ENCODE data around the gene LTN1. TPM values are rescaled to one million over a fixed set of nuclear protein-coding genes. Genes with fewer than 3 reads are reported as not detected.

Gene LTN1
- total RNA-seq, 1 experiment from 2014 or later = 27.1 TPM

DNA sequence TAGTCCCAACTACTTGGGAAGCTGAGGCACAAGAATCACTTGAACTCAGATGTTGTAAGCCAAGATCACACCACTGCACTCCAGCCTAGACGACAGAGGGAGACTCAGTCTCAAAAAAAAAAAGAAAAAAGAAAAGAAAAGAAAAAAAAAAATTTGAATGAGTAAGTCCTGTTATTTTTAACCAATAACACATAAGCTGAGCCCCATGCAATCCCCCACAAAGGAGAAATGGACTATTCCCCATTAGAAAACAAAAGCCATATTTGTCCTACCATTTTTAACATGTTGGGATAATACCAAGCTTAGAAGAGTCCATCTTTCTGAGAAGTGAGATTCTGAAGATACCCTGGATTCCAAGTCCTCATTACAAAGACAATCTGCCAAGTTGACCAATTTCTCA, 32.4 kb downstream of the LTN1 start:
- CTCF ChIA-PET = interaction anchor here (0.6 kb wide), 1 partner anchor 444 kb away, joined by 5 read pairs; no protein-coding TSS in a partner anchor
- Mint-ChIP-seq H3K36me3 (ENCODE audit: insufficient read depth, unreplicated experiment) (peaks cover 70% of the 10 kb centered on the region), H3K4me1 (ENCODE audit: insufficient read depth, unreplicated experiment) (no peaks in the 10 kb centered on the region), H3K4me3 (ENCODE audit: unreplicated experiment) (no peak overlapping the region), H3K27ac (ENCODE audit: low read depth, unreplicated experiment) (no peak overlapping the region), H3K9me3 (ENCODE audit: unreplicated experiment) (no peaks in the 10 kb centered on the region), H3K27me3 (ENCODE audit: insufficient read depth, unreplicated experiment) (no peaks in the 10 kb centered on the region)
- intact Hi-C loops (cut with micrococcal nuclease) = no loop called here
- no TSS peak for BruUV-seq (replicated peaks)
- TF ChIP-seq CTCF (IDR thresholded peaks at IDR 0.05; ENCODE audit: unreplicated experiment) = no peak
- no peak for DNase-seq (ENCODE audit: unreplicated experiment)
- POLR2A ChIA-PET = interaction anchor here (1.3 to 1.4 kb wide), 2 partner anchors 14 to 712 kb away, joined by 3 read pairs; no protein-coding TSS in a partner anchor

DNA sequence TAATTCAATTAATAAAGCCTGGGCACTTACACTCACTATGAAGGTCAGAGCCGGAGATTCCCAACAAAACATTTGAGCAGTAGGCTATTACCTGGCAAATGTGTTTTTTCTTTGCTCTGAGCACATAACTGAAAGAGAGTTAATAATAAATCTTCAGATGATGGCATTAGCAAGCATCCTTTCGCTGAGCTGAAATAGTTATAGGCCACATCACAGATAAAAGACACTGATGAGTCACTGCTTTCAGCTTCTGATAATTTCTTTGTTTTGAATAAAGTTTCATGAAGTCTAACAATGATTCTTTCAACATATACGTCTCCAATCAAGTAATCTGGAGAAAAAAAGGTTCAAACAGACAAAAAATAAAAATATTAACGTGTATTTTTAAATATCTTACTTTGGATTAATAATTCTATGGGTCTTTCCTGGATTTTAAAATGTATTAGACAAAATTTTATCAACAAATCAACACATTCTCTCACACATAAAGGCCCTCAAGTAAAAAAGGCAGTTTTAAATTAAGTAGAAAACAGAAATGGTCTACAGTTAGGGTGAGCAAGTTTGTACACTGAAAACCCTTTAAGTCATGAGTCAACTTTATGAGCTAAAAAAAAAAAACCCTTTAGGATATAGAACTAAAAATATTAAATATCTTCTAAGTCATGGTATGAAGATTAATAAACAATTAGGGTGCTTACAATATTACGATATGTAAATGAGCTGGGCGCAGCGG, 33.1 kb downstream of the LTN1 start:
- no TSS peak for BruUV-seq (replicated peaks)
- no peak overlapping the region for H3K4me3 Mint-ChIP-seq (ENCODE audit: unreplicated experiment)
- no peaks in the 10 kb centered on the region for H3K9me3 Mint-ChIP-seq (ENCODE audit: unreplicated experiment)
- intact Hi-C loops (cut with micrococcal nuclease) = no loop called here
- no peaks in the 10 kb centered on the region for H3K4me1 Mint-ChIP-seq (ENCODE audit: insufficient read depth, unreplicated experiment)
- H3K36me3 Mint-ChIP-seq (ENCODE audit: insufficient read depth, unreplicated experiment) = peaks cover 77% of the 10 kb centered on the region
- TF ChIP-seq CTCF (IDR thresholded peaks at IDR 0.05; ENCODE audit: unreplicated experiment) = no peak
- ChIA-PET CTCF (interaction anchor here (0.6 to 0.7 kb wide), 2 partner anchors 58 to 111 kb away, joined by 3 read pairs; no protein-coding TSS in a partner anchor), POLR2A (interaction anchor here (0.7 to 1.4 kb wide), 4 partner anchors 11 to 711 kb away, joined by 3 read pairs; partner anchors contain the start of gene LTN1)
- H3K27me3 Mint-ChIP-seq (ENCODE audit: insufficient read depth, unreplicated experiment) = no peaks in the 10 kb centered on the region
- DNase-seq (ENCODE audit: unreplicated experiment) = peak; percentile 5
- H3K27ac Mint-ChIP-seq (ENCODE audit: low read depth, unreplicated experiment) = no peak overlapping the region

- Mint-ChIP-seq H3K27ac (ENCODE audit: low read depth, unreplicated experiment) (no peak overlapping the region), H3K9me3 (ENCODE audit: unreplicated experiment) (no peaks in the 10 kb centered on the region), H3K4me1 (ENCODE audit: insufficient read depth, unreplicated experiment) (no peaks in the 10 kb centered on the region), H3K27me3 (ENCODE audit: insufficient read depth, unreplicated experiment) (no peaks in the 10 kb centered on the region), H3K4me3 (ENCODE audit: unreplicated experiment) (no peak overlapping the region), H3K36me3 (ENCODE audit: insufficient read depth, unreplicated experiment) (peaks cover 79% of the 10 kb centered on the region)
- CTCF ChIA-PET = interaction anchor here (0.5 to 0.8 kb wide), 3 partner anchors 10 to 15 kb away, joined by 3 read pairs; no protein-coding TSS in a partner anchor
- TF ChIP-seq CTCF (IDR thresholded peaks at IDR 0.05; ENCODE audit: unreplicated experiment) = no peak
- POLR2A ChIA-PET = interaction anchor here (0.9 kb wide), 1 partner anchor 49 kb away, joined by 3 read pairs; no protein-coding TSS in a partner anchor
- intact Hi-C loops (cut with micrococcal nuclease) = no loop called here
- no peak for DNase-seq (ENCODE audit: unreplicated experiment)
- BruUV-seq (replicated peaks) = no TSS peak
Measured at GRCh38 chr21:28953247-28953646, 39.4 kb downstream of the LTN1 start.

GRCh38 chr21:28952686-28953085, 40.0 kb downstream of the LTN1 start:
- Mint-ChIP-seq H3K27me3 (ENCODE audit: insufficient read depth, unreplicated experiment) (no peaks in the 10 kb centered on the region), H3K4me1 (ENCODE audit: insufficient read depth, unreplicated experiment) (no peaks in the 10 kb centered on the region), H3K27ac (ENCODE audit: low read depth, unreplicated experiment) (no peak overlapping the region), H3K4me3 (ENCODE audit: unreplicated experiment) (no peak overlapping the region), H3K9me3 (ENCODE audit: unreplicated experiment) (no peaks in the 10 kb centered on the region), H3K36me3 (ENCODE audit: insufficient read depth, unreplicated experiment) (peaks cover 79% of the 10 kb centered on the region)
- no peak for TF ChIP-seq CTCF (IDR thresholded peaks at IDR 0.05; ENCODE audit: unreplicated experiment)
- intact Hi-C loops (cut with micrococcal nuclease) = no loop called here
- CTCF ChIA-PET = interaction anchor here (0.5 to 1.2 kb wide), 3 partner anchors 11 to 14 kb away, joined by 3 to 4 read pairs (median 3); no protein-coding TSS in a partner anchor
- peak; percentile 0 for DNase-seq (ENCODE audit: unreplicated experiment)
- BruUV-seq (replicated peaks) = no TSS peak
- POLR2A ChIA-PET = interaction anchor here (0.9 kb wide), 1 partner anchor 50 kb away, joined by 3 read pairs; no protein-coding TSS in a partner anchor
